GM19455 (cell line): ENCODE measurements around the gene KCNMA1.

Source experiments
- ATAC-seq: cut with Tn5 transposase; IDR thresholded peaks from one replicate; pipeline ENCODE4 v1.9.1; 2021; ENCODE audit not compliant: unreplicated experiment

KCNMA1 gene

GRCh38 chr10:77513220-77513619 is 124.4 kb downstream of the KCNMA1 start:
- ATAC-seq = no peak

GRCh38 chr10:77512219-77512578 is 125.4 kb downstream of the KCNMA1 start:
- no peak for ATAC-seq

GRCh38 chr10:77511498-77512218 is 126.0 kb downstream of the KCNMA1 start:
- no peak for ATAC-seq

- no peak for ATAC-seq
Observed at GRCh38 chr10:77510695-77511094, 126.9 kb downstream of the KCNMA1 start.

- ATAC-seq = no peak
Observed at GRCh38 chr10:77510294-77510693, 127.3 kb downstream of the KCNMA1 start.

- no peak for ATAC-seq
Observed at GRCh38 chr10:77509391-77509790, 128.2 kb downstream of the KCNMA1 start.

- no peak for ATAC-seq
Observed at GRCh38 chr10:77507291-77507880, 130.2 kb downstream of the KCNMA1 start.

GRCh38 chr10:77506517-77507200 is 130.9 kb downstream of the KCNMA1 start:
- no peak for ATAC-seq

- no peak for ATAC-seq
Observed at GRCh38 chr10:77505431-77506334, 131.9 kb downstream of the KCNMA1 start.

GRCh38 chr10:77504873-77505257 is 132.7 kb downstream of the KCNMA1 start:
- no peak for ATAC-seq

GRCh38 chr10:77504196-77504872 is 133.3 kb downstream of the KCNMA1 start:
- no peak for ATAC-seq

- no peak for ATAC-seq
Observed at GRCh38 chr10:77501846-77502261, 135.8 kb downstream of the KCNMA1 start.

GRCh38 chr10:77501152-77501845 is 136.3 kb downstream of the KCNMA1 start:
- peak; percentile 25 for ATAC-seq

- ATAC-seq = peak; percentile 84
Observed at GRCh38 chr10:77500754-77501151, 136.9 kb downstream of the KCNMA1 start.

- ATAC-seq = no peak
Observed at GRCh38 chr10:77498829-77499228, 138.8 kb downstream of the KCNMA1 start.

GRCh38 chr10:77498210-77498609 is 139.4 kb downstream of the KCNMA1 start:
- ATAC-seq = no peak

GRCh38 chr10:77497748-77498147 is 139.9 kb downstream of the KCNMA1 start:
- ATAC-seq = no peak

GRCh38 chr10:77496941-77497420 is 140.6 kb downstream of the KCNMA1 start:
- no peak for ATAC-seq

GRCh38 chr10:77494756-77495541 is 142.7 kb downstream of the KCNMA1 start:
- no peak for ATAC-seq
